G401 (cell line): ENCODE results near the gene SOX5. TPM values are rescaled to one million over a fixed set of nuclear protein-coding genes. Genes with fewer than 3 reads are reported as not detected.

Experiments
- DNase-seq: peaks from one replicate; pipeline ENCODE4 v3.0.0-alpha.2; 2015; ENCODE audit warnings: low spot score
- in situ Hi-C: cut with HindIII; loops from 2 replicates; pipeline ENCODE4 v1.10.0; 2016; ENCODE audit warnings: low sequenced_read_pairs, mixed read lengths
- total RNA-seq: library from RNA; depleted of rRNA; stranded (reverse); fragments of >200 nt; shearing (Covaris generic); gene quantifications from 2 replicates; pipeline ENCODE4 v1.2.3, GENCODE V29; 2014

SOX5 gene
- total RNA-seq, 1 experiment from 2014 or later, result not detected

- DNase-seq, result no peak
- in situ Hi-C loops, result no loop called here
These were observed 466.9 kb downstream of the SOX5 start for GRCh38 chr12:23482571-23482970.
